ENCODE data around the gene SCAPER.

- TF ChIP-seq EZH2phosphoT487 (IDR thresholded peaks at IDR 0.05; ENCODE audit: low read depth) (no peak), CTCF (IDR thresholded peaks at IDR 0.05; ENCODE audit: low read depth, low read length) (no peak)
Measured at GRCh38 chr15:76439542-76439941, 465.6 kb downstream of the SCAPER start.

Measured in OCI-LY3 (cell line).